ENCODE results near the gene VTI1A. TPM values are rescaled to one million over a fixed set of nuclear protein-coding genes. Genes with fewer than 3 reads are reported as not detected.
"Not testable (repeated sequence)": the region's sequence is repeated elsewhere in the genome, so short reads cannot be mapped to it uniquely, and the experiment has no call there.

VTI1A gene
- 16.7 TPM for polyA plus RNA-seq (2012; ENCODE audit: missing spikeins)

- TF ChIP-seq POLR2A (IDR thresholded peaks at IDR 0.05; ENCODE audit: low read depth, low read length) (peak; percentile 94), TAF1 (IDR thresholded peaks at IDR 0.05; ENCODE audit: borderline replicate concordance, low read depth, low read length) (peak; percentile 53), POLR2AphosphoS5 (IDR thresholded peaks at IDR 0.05; ENCODE audit: low read depth, low read length) (peak; percentile 85; the same call in 1 of the 2 replicates)
- DNase-seq (ENCODE audit: insufficient read length) (peak; percentile 60), FAIRE-seq (peak; percentile 36)
Observed at GRCh38 chr10:112446855-112447619, at the start of gene VTI1A, which contains the start of gene ZDHHC6. VTI1A (plus strand) TSS chr10:112447215; CDS start chr10:112447374, 159 bp downstream. ZDHHC6 (minus strand) TSS chr10:112446914; CDS start chr10:112445436, 1,478 bp downstream.

GRCh38 chr10:112397592-112397991, 49.4 kb upstream of the VTI1A start:
- TF ChIP-seq POLR2A (IDR thresholded peaks at IDR 0.05; ENCODE audit: low read depth, low read length) (no peak), POLR2AphosphoS5 (IDR thresholded peaks at IDR 0.05; ENCODE audit: low read depth, low read length) (no peak), TAF1 (IDR thresholded peaks at IDR 0.05; ENCODE audit: borderline replicate concordance, low read depth, low read length) (no peak)
- DNase-seq (ENCODE audit: insufficient read length) = no peak
- FAIRE-seq = no peak

GRCh38 chr10:112402917-112403316, 44.1 kb upstream of the VTI1A start:
- no peak for TF ChIP-seq TAF1 (IDR thresholded peaks at IDR 0.05; ENCODE audit: borderline replicate concordance, low read depth, low read length)
- no peak for TF ChIP-seq POLR2A (IDR thresholded peaks at IDR 0.05; ENCODE audit: low read depth, low read length)
- TF ChIP-seq POLR2AphosphoS5 (IDR thresholded peaks at IDR 0.05; ENCODE audit: low read depth, low read length) = no peak
- FAIRE-seq (no peak), DNase-seq (ENCODE audit: insufficient read length) (no peak)

- FAIRE-seq (no peak), DNase-seq (ENCODE audit: insufficient read length) (no peak)
- no peak for TF ChIP-seq POLR2AphosphoS5 (IDR thresholded peaks at IDR 0.05; ENCODE audit: low read depth, low read length)
- TF ChIP-seq TAF1 (IDR thresholded peaks at IDR 0.05; ENCODE audit: borderline replicate concordance, low read depth, low read length) = no peak
- TF ChIP-seq POLR2A (IDR thresholded peaks at IDR 0.05; ENCODE audit: low read depth, low read length) = no peak
Observed at GRCh38 chr10:112404617-112405016, 42.4 kb upstream of the VTI1A start.

- FAIRE-seq; DNase-seq (ENCODE audit: insufficient read length): not testable (repeated sequence)
Observed at GRCh38 chr10:112406806-112407205, 40.2 kb upstream of the VTI1A start.

- no peak for FAIRE-seq
- DNase-seq (ENCODE audit: insufficient read length) = no peak
- no peak for TF ChIP-seq POLR2A (IDR thresholded peaks at IDR 0.05; ENCODE audit: low read depth, low read length)
- no peak for TF ChIP-seq TAF1 (IDR thresholded peaks at IDR 0.05; ENCODE audit: borderline replicate concordance, low read depth, low read length)
- TF ChIP-seq POLR2AphosphoS5 (IDR thresholded peaks at IDR 0.05; ENCODE audit: low read depth, low read length) = no peak
Observed at GRCh38 chr10:112407696-112408095, 39.3 kb upstream of the VTI1A start.

- no peak for DNase-seq (ENCODE audit: insufficient read length)
- no peak for FAIRE-seq
- TF ChIP-seq POLR2AphosphoS5 (IDR thresholded peaks at IDR 0.05; ENCODE audit: low read depth, low read length) = no peak
- no peak for TF ChIP-seq TAF1 (IDR thresholded peaks at IDR 0.05; ENCODE audit: borderline replicate concordance, low read depth, low read length)
- no peak for TF ChIP-seq POLR2A (IDR thresholded peaks at IDR 0.05; ENCODE audit: low read depth, low read length)
Observed at GRCh38 chr10:112409299-112409698, 37.7 kb upstream of the VTI1A start.

GRCh38 chr10:112409755-112410154, 37.3 kb upstream of the VTI1A start:
- no peak for TF ChIP-seq TAF1 (IDR thresholded peaks at IDR 0.05; ENCODE audit: borderline replicate concordance, low read depth, low read length)
- no peak for TF ChIP-seq POLR2A (IDR thresholded peaks at IDR 0.05; ENCODE audit: low read depth, low read length)
- no peak for TF ChIP-seq POLR2AphosphoS5 (IDR thresholded peaks at IDR 0.05; ENCODE audit: low read depth, low read length)
- DNase-seq (ENCODE audit: insufficient read length) (no peak), FAIRE-seq (no peak)

GRCh38 chr10:112412696-112413095, 34.3 kb upstream of the VTI1A start:
- DNase-seq (ENCODE audit: insufficient read length) (no peak), FAIRE-seq (no peak)
- TF ChIP-seq POLR2AphosphoS5 (IDR thresholded peaks at IDR 0.05; ENCODE audit: low read depth, low read length) (no peak), TAF1 (IDR thresholded peaks at IDR 0.05; ENCODE audit: borderline replicate concordance, low read depth, low read length) (no peak), POLR2A (IDR thresholded peaks at IDR 0.05; ENCODE audit: low read depth, low read length) (no peak)

- DNase-seq (ENCODE audit: insufficient read length) = no peak
- FAIRE-seq = no peak
- TF ChIP-seq POLR2AphosphoS5 (IDR thresholded peaks at IDR 0.05; ENCODE audit: low read depth, low read length) (no peak), TAF1 (IDR thresholded peaks at IDR 0.05; ENCODE audit: borderline replicate concordance, low read depth, low read length) (no peak), POLR2A (IDR thresholded peaks at IDR 0.05; ENCODE audit: low read depth, low read length) (no peak)
Observed at GRCh38 chr10:112421731-112422130, 25.3 kb upstream of the VTI1A start.

GRCh38 chr10:112424651-112425050, 22.4 kb upstream of the VTI1A start:
- DNase-seq (ENCODE audit: insufficient read length) (no peak), FAIRE-seq (no peak)
- no peak for TF ChIP-seq TAF1 (IDR thresholded peaks at IDR 0.05; ENCODE audit: borderline replicate concordance, low read depth, low read length)
- TF ChIP-seq POLR2A (IDR thresholded peaks at IDR 0.05; ENCODE audit: low read depth, low read length) = no peak
- TF ChIP-seq POLR2AphosphoS5 (IDR thresholded peaks at IDR 0.05; ENCODE audit: low read depth, low read length) = no peak

GRCh38 chr10:112426111-112426510, 20.9 kb upstream of the VTI1A start:
- DNase-seq (ENCODE audit: insufficient read length) (no peak), FAIRE-seq (no peak)
- TF ChIP-seq TAF1 (IDR thresholded peaks at IDR 0.05; ENCODE audit: borderline replicate concordance, low read depth, low read length) (no peak), POLR2AphosphoS5 (IDR thresholded peaks at IDR 0.05; ENCODE audit: low read depth, low read length) (no peak), POLR2A (IDR thresholded peaks at IDR 0.05; ENCODE audit: low read depth, low read length) (no peak)

Measured in GM12892 (cell line).